Upper lobe of right lung (tissue), 1 donor: Measurements from ENCODE around the gene MTMR3. TPM values are rescaled to one million over a fixed set of nuclear protein-coding genes. Genes with fewer than 3 reads are reported as not detected.
"Not testable (repeated sequence)": the region's sequence is repeated elsewhere in the genome, so short reads cannot be mapped to it uniquely, and the experiment has no call there.

Source experiments
- ATAC-seq: fragments of 200-7000 bp; cut with Tn5 transposase; one replicate; pipeline ENCODE4 v1.9.1; 2020; ENCODE audit warnings: mild to moderate bottlenecking, moderate library complexity
- DNase-seq: peaks from one replicate; pipeline ENCODE4 v3.0.0-alpha.2; 2020
- H3K27ac ChIP-seq: fragments of 200-600 bp; one replicate; pipeline ENCODE4 v1.8.0; 2022
- H3K27me3 ChIP-seq: fragments of 200-600 bp; one replicate; pipeline ENCODE4 v1.8.0; 2022; ENCODE audit warnings: mild to moderate bottlenecking
- H3K36me3 ChIP-seq: fragments of 200-600 bp; one replicate; pipeline ENCODE4 v1.8.0; 2022
- H3K4me1 ChIP-seq: fragments of 200-600 bp; one replicate; pipeline ENCODE4 v1.8.0; 2022
- H3K4me3 ChIP-seq: fragments of 200-600 bp; one replicate; pipeline ENCODE4 v1.8.0; 2022; ENCODE audit warnings: mild to moderate bottlenecking
- H3K9me3 ChIP-seq: fragments of 200-600 bp; one replicate; pipeline ENCODE4 v1.8.0; 2022
- intact Hi-C: fragments of 100-400 bp; cut with DNase I; formaldehyde crosslinking; loops from one replicate; pipeline ENCODE4 v1.11.0; 2022
- total RNA-seq: library from RNA; stranded (reverse); fragmentation: NEBNext Ultra II Directional; extraction: Animal tissue kit (Norgen Biotek cat#: 25700); gene quantifications from one replicate; pipeline ENCODE4 v1.2.1, GENCODE V29; 2021
- TF ChIP-seq, protein P1 (sequence below): fragments of 200-600 bp; IDR thresholded peaks from one replicate; pipeline ENCODE4 v1.8.0; 2022; ENCODE audit warnings: antibody characterized with exemption
- donor health status: DM: no; HTN: yes; CAD: no; lungs with severe emphysema.

The MTMR3 gene
- total RNA-seq, 1 donor from 2014 or later: 50.6 TPM

- Histone ChIP-seq H3K4me3 (no peak overlapping the region), H3K27me3 (no peaks in the 10 kb centered on the region), H3K4me1 (no peaks in the 10 kb centered on the region), H3K9me3 (no peaks in the 10 kb centered on the region), H3K36me3 (no peaks in the 10 kb centered on the region), H3K27ac (no peak overlapping the region)
- no peak for DNase-seq
- intact Hi-C loops: no loop called here
- no peak for ATAC-seq
- TF ChIP-seq, protein P1, sequence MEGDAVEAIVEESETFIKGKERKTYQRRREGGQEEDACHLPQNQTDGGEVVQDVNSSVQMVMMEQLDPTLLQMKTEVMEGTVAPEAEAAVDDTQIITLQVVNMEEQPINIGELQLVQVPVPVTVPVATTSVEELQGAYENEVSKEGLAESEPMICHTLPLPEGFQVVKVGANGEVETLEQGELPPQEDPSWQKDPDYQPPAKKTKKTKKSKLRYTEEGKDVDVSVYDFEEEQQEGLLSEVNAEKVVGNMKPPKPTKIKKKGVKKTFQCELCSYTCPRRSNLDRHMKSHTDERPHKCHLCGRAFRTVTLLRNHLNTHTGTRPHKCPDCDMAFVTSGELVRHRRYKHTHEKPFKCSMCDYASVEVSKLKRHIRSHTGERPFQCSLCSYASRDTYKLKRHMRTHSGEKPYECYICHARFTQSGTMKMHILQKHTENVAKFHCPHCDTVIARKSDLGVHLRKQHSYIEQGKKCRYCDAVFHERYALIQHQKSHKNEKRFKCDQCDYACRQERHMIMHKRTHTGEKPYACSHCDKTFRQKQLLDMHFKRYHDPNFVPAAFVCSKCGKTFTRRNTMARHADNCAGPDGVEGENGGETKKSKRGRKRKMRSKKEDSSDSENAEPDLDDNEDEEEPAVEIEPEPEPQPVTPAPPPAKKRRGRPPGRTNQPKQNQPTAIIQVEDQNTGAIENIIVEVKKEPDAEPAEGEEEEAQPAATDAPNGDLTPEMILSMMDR: no peak
Observed at GRCh38 chr22:29861672-29862297, 21.2 kb upstream of the MTMR3 start.

GRCh38 chr22:29865572-29865971 is 17.4 kb upstream of the MTMR3 start:
- H3K36me3 ChIP-seq, H3K9me3 ChIP-seq, H3K27ac ChIP-seq, intact Hi-C loops, H3K4me1 ChIP-seq, H3K4me3 ChIP-seq, H3K27me3 ChIP-seq, ATAC-seq, DNase-seq: not testable (repeated sequence)

- ATAC-seq: no peak
- intact Hi-C loops: no loop called here
- TF ChIP-seq, protein P1: no peak
- Histone ChIP-seq H3K36me3 (no peaks in the 10 kb centered on the region), H3K9me3 (no peaks in the 10 kb centered on the region), H3K4me3 (no peak overlapping the region), H3K27me3 (no peaks in the 10 kb centered on the region), H3K27ac (no peak overlapping the region), H3K4me1 (no peaks in the 10 kb centered on the region)
- DNase-seq: no peak
Observed at GRCh38 chr22:29867260-29867659, 15.7 kb upstream of the MTMR3 start.

- intact Hi-C loops: no loop called here
- no peak for DNase-seq
- no peak for ATAC-seq
- TF ChIP-seq, protein P1: no peak
- no peaks in the 10 kb centered on the region for H3K36me3 ChIP-seq
- no peaks in the 10 kb centered on the region for H3K4me1 ChIP-seq
- no peaks in the 10 kb centered on the region for H3K9me3 ChIP-seq
- H3K27me3 ChIP-seq: no peaks in the 10 kb centered on the region
- no peak overlapping the region for H3K27ac ChIP-seq
- H3K4me3 ChIP-seq: no peak overlapping the region
Observed at GRCh38 chr22:29867851-29868250, 15.1 kb upstream of the MTMR3 start.

DNA sequence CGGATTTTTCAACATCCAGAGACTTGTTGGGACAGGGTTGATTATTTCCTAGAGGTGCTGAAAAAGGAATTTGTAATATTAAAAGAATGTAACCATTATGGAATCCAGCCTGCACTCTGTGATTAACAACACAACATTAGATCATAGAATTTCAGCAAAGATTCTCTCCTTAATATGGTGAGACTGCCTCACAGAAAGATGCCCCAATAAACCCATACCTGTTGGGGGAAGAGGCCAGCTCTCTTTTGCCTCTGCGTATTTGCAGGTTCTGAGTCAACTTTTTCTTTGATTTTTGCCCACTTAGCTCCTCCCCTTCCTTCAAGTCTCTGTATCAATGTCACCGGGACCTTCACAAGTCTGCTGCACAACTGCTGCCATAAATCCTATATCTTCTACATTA is 12.4 kb upstream of the MTMR3 start:
- TF ChIP-seq, protein P1: no peak
- no peaks in the 10 kb centered on the region for H3K9me3 ChIP-seq
- no peaks in the 10 kb centered on the region for H3K4me1 ChIP-seq
- no peak overlapping the region for H3K4me3 ChIP-seq
- intact Hi-C loops: no loop called here
- no peak for ATAC-seq
- no peak overlapping the region for H3K27ac ChIP-seq
- H3K27me3 ChIP-seq: no peaks in the 10 kb centered on the region
- no peaks in the 10 kb centered on the region for H3K36me3 ChIP-seq
- no peak for DNase-seq

GRCh38 chr22:29871684-29872083 is 11.3 kb upstream of the MTMR3 start:
- no peak overlapping the region for H3K27ac ChIP-seq
- no peak for ATAC-seq
- TF ChIP-seq, protein P1: no peak
- intact Hi-C loops: no loop called here
- no peaks in the 10 kb centered on the region for H3K9me3 ChIP-seq
- no peak for DNase-seq
- H3K4me3 ChIP-seq: no peak overlapping the region
- H3K4me1 ChIP-seq: no peaks in the 10 kb centered on the region
- H3K36me3 ChIP-seq: no peaks in the 10 kb centered on the region
- H3K27me3 ChIP-seq: no peaks in the 10 kb centered on the region
